MM.1S (cell line): Measurements from ENCODE around the gene VEZF1.

Source experiments
- DNase-seq: peaks from one replicate; pipeline ENCODE4 v3.0.0-alpha.2; 2015
- H2AFZ ChIP-seq: fragments of 300-600 bp; sonication (generic); 2 replicates; pipeline ENCODE4 v1.6.0; 2016; ENCODE audit warnings: antibody characterized with exemption, low read length
- H3F3A ChIP-seq: fragments of 300-600 bp; sonication (generic); 2 replicates; pipeline ENCODE4 v1.6.1; 2016; ENCODE audit warnings: mild to moderate bottlenecking, antibody characterized with exemption, low read length, moderate library complexity, mixed read lengths; ENCODE audit not compliant: insufficient read depth
- H3K27ac ChIP-seq: fragments of 300-600 bp; sonication (generic); 2 replicates; pipeline ENCODE4 v1.5.1; 2016; ENCODE audit warnings: mild to moderate bottlenecking, low read length
- H3K27me3 ChIP-seq: fragments of 300-600 bp; sonication (generic); replicated peaks from 2 replicates; pipeline ENCODE4 v1.6.0; 2016; ENCODE audit warnings: low read length; ENCODE audit not compliant: insufficient read depth
- H3K36me3 ChIP-seq: fragments of 300-600 bp; sonication (generic); replicated peaks from 2 replicates; pipeline ENCODE4 v1.6.1; 2016; ENCODE audit warnings: mild to moderate bottlenecking, low read length, mixed read lengths; ENCODE audit not compliant: insufficient read depth
- H3K4me1 ChIP-seq: fragments of 300-600 bp; sonication (generic); 2 replicates; pipeline ENCODE4 v1.6.1; 2016; ENCODE audit warnings: low read length, mixed read lengths
- H3K4me2 ChIP-seq: fragments of 300-600 bp; sonication (generic); 2 replicates; pipeline ENCODE4 v1.6.0; 2016; ENCODE audit warnings: low read depth, low read length
- H3K4me3 ChIP-seq: fragments of 300-600 bp; sonication (generic); 2 replicates; pipeline ENCODE4 v1.5.1; 2016; ENCODE audit warnings: low read length, mixed read lengths
- H3K79me2 ChIP-seq: fragments of 300-600 bp; sonication (generic); 2 replicates; pipeline ENCODE4 v1.6.1; 2016; ENCODE audit warnings: mixed run types, low read length, mixed read lengths
- H3K9ac ChIP-seq: fragments of 300-600 bp; sonication (generic); 2 replicates; pipeline ENCODE4 v1.6.1; 2016; ENCODE audit warnings: low read length, mixed read lengths
- H3K9me2 ChIP-seq: fragments of 300-600 bp; sonication (generic); replicated peaks from 2 replicates; pipeline ENCODE4 v1.6.1; 2016; ENCODE audit warnings: mild to moderate bottlenecking, low read length, mixed read lengths; ENCODE audit not compliant: insufficient read depth
- H3K9me3 ChIP-seq: fragments of 300-600 bp; sonication (generic); replicated peaks from 2 replicates; pipeline ENCODE4 v1.6.1; 2016; ENCODE audit warnings: mild to moderate bottlenecking, low read length, mixed read lengths; ENCODE audit not compliant: insufficient read depth
- H4K20me1 ChIP-seq: fragments of 300-600 bp; sonication (generic); 2 replicates; pipeline ENCODE4 v1.6.1; 2016; ENCODE audit warnings: mild to moderate bottlenecking, low read length, moderate library complexity, mixed read lengths; ENCODE audit not compliant: insufficient read depth
- EZH2 ChIP-seq: fragments of 300-600 bp; sonication (generic); optimal IDR thresholded peaks from 2 replicates; pipeline ENCODE3; 2017; ENCODE audit warnings: low read depth, mild to moderate bottlenecking, antibody characterized with exemption, low read length, mixed read lengths
- EZH2phosphoT487 ChIP-seq: fragments of 300-600 bp; sonication (generic); IDR thresholded peaks from 2 replicates; pipeline ENCODE4 v1.6.1; 2018; ENCODE audit warnings: antibody characterized with exemption, low read length
- TF ChIP-seq, protein P1 (sequence below): fragments of 300-600 bp; sonication (generic); IDR thresholded peaks from 2 replicates; pipeline ENCODE4 v1.5.1; 2016; ENCODE audit warnings: antibody characterized with exemption, low read length, mixed read lengths

VEZF1 gene, protein sequence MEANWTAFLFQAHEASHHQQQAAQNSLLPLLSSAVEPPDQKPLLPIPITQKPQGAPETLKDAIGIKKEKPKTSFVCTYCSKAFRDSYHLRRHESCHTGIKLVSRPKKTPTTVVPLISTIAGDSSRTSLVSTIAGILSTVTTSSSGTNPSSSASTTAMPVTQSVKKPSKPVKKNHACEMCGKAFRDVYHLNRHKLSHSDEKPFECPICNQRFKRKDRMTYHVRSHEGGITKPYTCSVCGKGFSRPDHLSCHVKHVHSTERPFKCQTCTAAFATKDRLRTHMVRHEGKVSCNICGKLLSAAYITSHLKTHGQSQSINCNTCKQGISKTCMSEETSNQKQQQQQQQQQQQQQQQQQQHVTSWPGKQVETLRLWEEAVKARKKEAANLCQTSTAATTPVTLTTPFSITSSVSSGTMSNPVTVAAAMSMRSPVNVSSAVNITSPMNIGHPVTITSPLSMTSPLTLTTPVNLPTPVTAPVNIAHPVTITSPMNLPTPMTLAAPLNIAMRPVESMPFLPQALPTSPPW

DNA sequence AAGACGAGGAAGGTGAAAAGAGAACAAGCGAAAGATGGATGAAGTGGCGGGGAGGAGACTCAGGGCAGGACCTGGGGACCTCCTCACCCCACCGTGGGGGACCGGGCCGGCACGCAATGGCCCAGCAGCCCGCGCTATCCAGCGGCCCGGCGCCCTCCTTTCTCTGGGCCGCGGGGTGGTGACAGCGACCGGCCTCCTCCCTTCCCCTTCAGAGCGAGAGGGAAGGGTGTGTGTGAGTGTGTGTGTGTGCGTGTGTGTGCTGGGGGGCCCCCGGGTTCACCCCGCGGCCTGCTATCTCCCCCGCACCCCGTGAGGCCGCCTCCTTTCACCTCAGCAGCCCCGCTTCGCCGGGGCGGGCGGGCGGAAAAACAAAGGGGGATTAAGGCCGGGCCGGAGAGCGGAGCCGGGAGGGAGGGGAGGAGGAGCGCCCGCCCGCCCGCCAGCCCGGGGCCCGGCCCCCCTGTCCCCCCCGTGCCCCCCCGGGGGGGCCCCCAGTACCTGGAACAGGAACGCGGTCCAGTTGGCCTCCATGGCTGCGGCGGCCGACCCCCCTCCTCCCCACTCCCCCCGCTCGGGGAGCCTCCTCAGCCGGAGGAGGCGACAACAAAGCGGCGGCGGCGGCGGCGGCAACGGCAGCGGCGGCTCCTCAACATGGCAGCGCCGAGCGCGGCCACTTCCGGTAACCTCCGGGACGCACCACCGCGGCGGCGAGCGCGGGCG lies at the start of gene VEZF1:
Gene VEZF1, minus strand, starts transcription at position 674 of the 720 bp plus-strand sequence. Its CDS starts 143 bp downstream, at position 531.
- Histone ChIP-seq H3K4me3 (peak within 1 kb of the TSS; percentile 92), H3K9me3 (no peaks in the 10 kb centered on the region), H3K79me2 (peaks cover 46% of the 10 kb centered on the region), H3K4me2 (peak within 1 kb of the TSS; percentile 96), H3F3A (peaks cover 26% of the 10 kb centered on the region), H3K9me2 (no peaks in the 10 kb centered on the region), H4K20me1 (peaks cover 6% of the 10 kb centered on the region; the same call in 1 of the 2 replicates), H3K4me1 (peaks cover 15% of the 10 kb centered on the region), H3K9ac (peak within 1 kb of the TSS; percentile 66), H3K27ac (peak within 1 kb of the TSS; percentile 41; the same call in 1 of the 2 replicates), H2AFZ (peak within 1 kb of the TSS; percentile 81), H3K36me3 (no peaks in the 10 kb centered on the region), H3K27me3 (no peaks in the 10 kb centered on the region)
- DNase-seq, result peak; percentile 79
- TF ChIP-seq, protein P1, sequence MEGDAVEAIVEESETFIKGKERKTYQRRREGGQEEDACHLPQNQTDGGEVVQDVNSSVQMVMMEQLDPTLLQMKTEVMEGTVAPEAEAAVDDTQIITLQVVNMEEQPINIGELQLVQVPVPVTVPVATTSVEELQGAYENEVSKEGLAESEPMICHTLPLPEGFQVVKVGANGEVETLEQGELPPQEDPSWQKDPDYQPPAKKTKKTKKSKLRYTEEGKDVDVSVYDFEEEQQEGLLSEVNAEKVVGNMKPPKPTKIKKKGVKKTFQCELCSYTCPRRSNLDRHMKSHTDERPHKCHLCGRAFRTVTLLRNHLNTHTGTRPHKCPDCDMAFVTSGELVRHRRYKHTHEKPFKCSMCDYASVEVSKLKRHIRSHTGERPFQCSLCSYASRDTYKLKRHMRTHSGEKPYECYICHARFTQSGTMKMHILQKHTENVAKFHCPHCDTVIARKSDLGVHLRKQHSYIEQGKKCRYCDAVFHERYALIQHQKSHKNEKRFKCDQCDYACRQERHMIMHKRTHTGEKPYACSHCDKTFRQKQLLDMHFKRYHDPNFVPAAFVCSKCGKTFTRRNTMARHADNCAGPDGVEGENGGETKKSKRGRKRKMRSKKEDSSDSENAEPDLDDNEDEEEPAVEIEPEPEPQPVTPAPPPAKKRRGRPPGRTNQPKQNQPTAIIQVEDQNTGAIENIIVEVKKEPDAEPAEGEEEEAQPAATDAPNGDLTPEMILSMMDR, result no peak
- TF ChIP-seq EZH2 (no peak), EZH2phosphoT487 (no peak)

DNA sequence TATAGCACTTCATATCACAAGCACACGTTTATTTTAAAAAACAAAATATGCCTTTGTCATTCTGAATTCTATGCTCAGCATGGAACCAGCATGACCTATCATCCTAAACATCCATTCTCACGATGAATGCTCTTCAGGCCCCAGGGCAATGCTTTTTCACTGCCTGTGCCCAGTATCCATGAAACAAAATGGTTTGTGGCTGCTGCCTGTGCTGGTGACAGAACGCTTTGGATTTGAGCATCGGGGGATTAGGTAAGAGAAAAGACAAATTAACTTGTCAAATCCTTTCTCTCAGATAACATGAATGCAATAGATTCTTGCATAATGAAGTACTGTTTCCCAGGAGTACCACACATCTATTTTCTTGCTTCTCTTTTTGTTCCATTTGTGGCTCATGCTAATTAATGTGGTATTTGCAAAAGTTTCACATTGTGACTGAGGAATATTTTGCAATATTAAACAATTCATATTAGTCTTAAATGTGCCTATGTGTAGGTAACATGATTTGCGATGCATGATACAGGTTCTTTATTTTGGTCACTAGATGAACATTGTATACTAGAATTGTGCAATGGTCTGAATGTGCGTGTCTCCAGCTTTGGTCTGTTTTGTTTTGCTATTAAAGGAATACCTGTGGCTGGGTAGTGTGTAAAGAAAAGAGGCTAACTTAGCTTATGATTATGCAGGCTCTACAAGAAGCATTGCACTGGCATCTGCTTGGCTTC lies 44.8 kb upstream of the VEZF1 start:
- H3K79me2 ChIP-seq, result no peaks in the 10 kb centered on the region
- no peaks in the 10 kb centered on the region for H3K4me1 ChIP-seq
- H4K20me1 ChIP-seq, result no peaks in the 10 kb centered on the region
- H3F3A ChIP-seq, result no peaks in the 10 kb centered on the region
- no peaks in the 10 kb centered on the region for H3K9me3 ChIP-seq
- H3K4me2 ChIP-seq, result no peak overlapping the region
- H3K9me2 ChIP-seq, result no peaks in the 10 kb centered on the region
- no peak for DNase-seq
- TF ChIP-seq EZH2phosphoT487 (no peak), EZH2 (no peak)
- TF ChIP-seq, protein P1, result no peak
- H3K4me3 ChIP-seq, result no peak overlapping the region
- no peak overlapping the region for H3K9ac ChIP-seq
- no peaks in the 10 kb centered on the region for H3K27me3 ChIP-seq
- H2AFZ ChIP-seq, result no peak overlapping the region
- no peaks in the 10 kb centered on the region for H3K36me3 ChIP-seq
- no peak overlapping the region for H3K27ac ChIP-seq

DNA sequence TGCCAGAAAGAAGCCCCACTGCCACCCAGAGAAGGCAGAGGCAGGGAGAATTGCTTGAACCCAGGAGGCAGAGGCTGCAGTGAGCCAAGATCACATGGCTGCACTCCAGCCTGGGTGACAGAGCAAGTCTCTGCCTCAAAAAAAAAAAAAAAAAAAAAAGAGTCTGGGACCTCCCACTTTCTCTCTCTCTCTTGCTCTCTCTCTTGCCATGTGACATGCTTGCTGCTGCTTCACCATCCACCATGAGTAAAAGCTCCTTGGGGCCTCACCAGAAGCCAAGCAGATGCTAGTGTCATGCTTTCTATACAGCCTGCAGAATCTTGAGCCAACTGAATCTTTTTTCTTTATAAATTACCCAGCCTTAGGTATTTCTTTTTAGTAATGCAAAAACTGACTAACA lies 40.5 kb upstream of the VEZF1 start:
- Histone ChIP-seq H3K9me3 (no peaks in the 10 kb centered on the region), H3K27ac (no peak overlapping the region), H3K4me1 (no peaks in the 10 kb centered on the region), H2AFZ (no peak overlapping the region), H3K36me3 (no peaks in the 10 kb centered on the region), H4K20me1 (no peaks in the 10 kb centered on the region), H3F3A (no peaks in the 10 kb centered on the region), H3K4me3 (no peak overlapping the region), H3K79me2 (no peaks in the 10 kb centered on the region), H3K27me3 (0 out of 2 replicates have a peak, but pooled peaks cover 3% of the 10 kb centered on the region), H3K9me2 (no peaks in the 10 kb centered on the region), H3K9ac (no peak overlapping the region), H3K4me2 (no peak overlapping the region)
- no peak for DNase-seq
- no peak for TF ChIP-seq EZH2phosphoT487
- no peak for TF ChIP-seq EZH2
- TF ChIP-seq, protein P1, result no peak
